GM12878 (cell line): Measurements from ENCODE around the gene FLOT1. TPM values are rescaled to one million over a fixed set of nuclear protein-coding genes. Genes with fewer than 3 reads are reported as not detected.
A peak's percentile ranks its signal among the peaks of the same experiment; 100 is the strongest.

Source experiments
- ATF7 ChIP-seq: fragments of 450-650 bp; IDR thresholded peaks from 2 replicates; pipeline ENCODE4 v1.6.1; 2016; ENCODE audit warnings: low read depth, mild to moderate bottlenecking
- CHD2 ChIP-seq: IDR thresholded peaks from 2 replicates; pipeline ENCODE4 v1.6.1; 2011; ENCODE audit warnings: low read depth, low read length, improper control_type of control experiment, borderline replicate concordance
- CHD4 ChIP-seq: fragments of 200-600 bp; sonication (generic); IDR thresholded peaks from 2 replicates; pipeline ENCODE4 v1.6.1; 2016; ENCODE audit warnings: mild to moderate bottlenecking
- IKZF2 ChIP-seq, 2 experiments: fragments of 450-650 bp; IDR thresholded peaks; 2 replicates each; pipeline ENCODE4 v1.6.1; 2017; ENCODE audit warnings: mild to moderate bottlenecking in 2 of 2, moderate library complexity in 2 of 2
- MEF2B ChIP-seq: fragments of 450-650 bp; IDR thresholded peaks from 2 replicates; pipeline ENCODE4 v1.6.1; 2018; ENCODE audit warnings: mild to moderate bottlenecking, moderate library complexity; ENCODE audit not compliant: partially characterized antibody, poor library complexity, severe bottlenecking
- MLLT1 ChIP-seq: fragments of 450-650 bp; IDR thresholded peaks from 2 replicates; pipeline ENCODE4 v1.6.1; 2016; ENCODE audit warnings: mild to moderate bottlenecking
- POLR2A ChIP-seq: IDR thresholded peaks from 2 replicates; pipeline ENCODE4 v1.6.1; 2011; ENCODE audit warnings: low read depth, mild to moderate bottlenecking, low read length
- SP1 ChIP-seq: IDR thresholded peaks from one replicate; pipeline ENCODE4 v1.6.1; 2011; ENCODE audit warnings: low read depth, low read length
- STAT3 ChIP-seq: IDR thresholded peaks from 2 replicates; pipeline ENCODE4 v1.6.1; 2011; ENCODE audit warnings: low read depth, low read length, improper control_type of control experiment
- ZBTB11 ChIP-seq: fragments of 450-650 bp; formaldehyde crosslinking; IDR thresholded peaks from 2 replicates; pipeline ENCODE4 v1.5.0; 2022; ENCODE audit warnings: mild to moderate bottlenecking, missing genetic modification characterization
- ZNF217 ChIP-seq: fragments of 450-650 bp; IDR thresholded peaks from 2 replicates; pipeline ENCODE4 v1.6.1; 2017; ENCODE audit warnings: antibody characterized with exemption, mild to moderate bottlenecking
- ZNF687 ChIP-seq: fragments of 450-650 bp; IDR thresholded peaks from 2 replicates; pipeline ENCODE4 v1.6.1; 2017; ENCODE audit warnings: mild to moderate bottlenecking, moderate library complexity
- polyA plus RNA-seq, 11 experiments: library from polyadenylated mRNA; depleted of rRNA in 4 of 11; unstranded in 6 of 11; stranded (reverse) in 5 of 11; fragments of >200 nt; fragmentation: Nextera tagmentation in 4 of 11; fragmentation: Illumina TruSeq in 1 of 11; extraction: Ambion mirVana in 4 of 11; extraction: Trizol in 1 of 11; gene quantifications; 1 replicate in 1 of 11; 2 replicates in 10 of 11; pipeline versions ENCODE4 v1.2.1 to v1.2.3, GENCODE V29; 2011 to 2016; ENCODE audit warnings: inconsistent platforms in 2 of 11, missing spikeins in 2 of 11, low read depth in 1 of 11
- total RNA-seq, 4 experiments: library from RNA; depleted of rRNA in 3 of 4; stranded (reverse); fragments of >200 nt in 3 of 4; fragmentation: Illumina TruSeq in 1 of 4; extraction: Trizol in 1 of 4; gene quantifications; 2 replicates each; pipeline versions ENCODE4 v1.2.1 to v1.2.3, GENCODE V29; 2013 to 2021
- TF ChIP-seq, protein P1 (sequence below): fragments of 450-650 bp; IDR thresholded peaks from 2 replicates; pipeline ENCODE4 v1.6.1; 2018; ENCODE audit warnings: borderline replicate concordance, mild to moderate bottlenecking; ENCODE audit not compliant: partially characterized antibody
- TF ChIP-seq, protein P2 (sequence below): fragments of 150-350 bp; IDR thresholded peaks from 2 replicates; pipeline ENCODE4 v1.6.1; 2016; ENCODE audit warnings: low read depth, low read length

FLOT1 gene
- total and polyA plus RNA-seq, 10 of the 15 experiments (the other 5 are each of a cell fraction or from before 2014, with no cell fraction given) = 12.3 to 153 (median 112) TPM

- TF ChIP-seq ZNF687 = peak; percentile 90
- no peak for TF ChIP-seq ZBTB11 (CRISPR knock-in tag)
- TF ChIP-seq MEF2B = peak; percentile 17
- TF ChIP-seq SP1 = no peak
- TF ChIP-seq, protein P1, sequence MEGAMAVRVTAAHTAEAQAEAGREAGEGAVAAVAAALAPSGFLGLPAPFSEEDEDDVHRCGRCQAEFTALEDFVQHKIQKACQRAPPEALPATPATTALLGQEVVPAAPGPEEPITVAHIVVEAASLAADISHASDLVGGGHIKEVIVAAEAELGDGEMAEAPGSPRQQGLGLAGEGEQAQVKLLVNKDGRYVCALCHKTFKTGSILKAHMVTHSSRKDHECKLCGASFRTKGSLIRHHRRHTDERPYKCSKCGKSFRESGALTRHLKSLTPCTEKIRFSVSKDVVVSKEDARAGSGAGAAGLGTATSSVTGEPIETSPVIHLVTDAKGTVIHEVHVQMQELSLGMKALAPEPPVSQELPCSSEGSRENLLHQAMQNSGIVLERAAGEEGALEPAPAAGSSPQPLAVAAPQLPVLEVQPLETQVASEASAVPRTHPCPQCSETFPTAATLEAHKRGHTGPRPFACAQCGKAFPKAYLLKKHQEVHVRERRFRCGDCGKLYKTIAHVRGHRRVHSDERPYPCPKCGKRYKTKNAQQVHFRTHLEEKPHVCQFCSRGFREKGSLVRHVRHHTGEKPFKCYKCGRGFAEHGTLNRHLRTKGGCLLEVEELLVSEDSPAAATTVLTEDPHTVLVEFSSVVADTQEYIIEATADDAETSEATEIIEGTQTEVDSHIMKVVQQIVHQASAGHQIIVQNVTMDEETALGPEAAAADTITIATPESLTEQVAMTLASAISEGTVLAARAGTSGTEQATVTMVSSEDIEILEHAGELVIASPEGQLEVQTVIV = no peak
- no peak for TF ChIP-seq ZNF217
- TF ChIP-seq IKZF2 (IDR thresholded peaks at IDR 0.05) = peak; percentile 84 to 86; a peak in 3 of 4 replicates
- TF ChIP-seq POLR2A = no peak
- TF ChIP-seq MLLT1 = no peak
- TF ChIP-seq, protein P2, sequence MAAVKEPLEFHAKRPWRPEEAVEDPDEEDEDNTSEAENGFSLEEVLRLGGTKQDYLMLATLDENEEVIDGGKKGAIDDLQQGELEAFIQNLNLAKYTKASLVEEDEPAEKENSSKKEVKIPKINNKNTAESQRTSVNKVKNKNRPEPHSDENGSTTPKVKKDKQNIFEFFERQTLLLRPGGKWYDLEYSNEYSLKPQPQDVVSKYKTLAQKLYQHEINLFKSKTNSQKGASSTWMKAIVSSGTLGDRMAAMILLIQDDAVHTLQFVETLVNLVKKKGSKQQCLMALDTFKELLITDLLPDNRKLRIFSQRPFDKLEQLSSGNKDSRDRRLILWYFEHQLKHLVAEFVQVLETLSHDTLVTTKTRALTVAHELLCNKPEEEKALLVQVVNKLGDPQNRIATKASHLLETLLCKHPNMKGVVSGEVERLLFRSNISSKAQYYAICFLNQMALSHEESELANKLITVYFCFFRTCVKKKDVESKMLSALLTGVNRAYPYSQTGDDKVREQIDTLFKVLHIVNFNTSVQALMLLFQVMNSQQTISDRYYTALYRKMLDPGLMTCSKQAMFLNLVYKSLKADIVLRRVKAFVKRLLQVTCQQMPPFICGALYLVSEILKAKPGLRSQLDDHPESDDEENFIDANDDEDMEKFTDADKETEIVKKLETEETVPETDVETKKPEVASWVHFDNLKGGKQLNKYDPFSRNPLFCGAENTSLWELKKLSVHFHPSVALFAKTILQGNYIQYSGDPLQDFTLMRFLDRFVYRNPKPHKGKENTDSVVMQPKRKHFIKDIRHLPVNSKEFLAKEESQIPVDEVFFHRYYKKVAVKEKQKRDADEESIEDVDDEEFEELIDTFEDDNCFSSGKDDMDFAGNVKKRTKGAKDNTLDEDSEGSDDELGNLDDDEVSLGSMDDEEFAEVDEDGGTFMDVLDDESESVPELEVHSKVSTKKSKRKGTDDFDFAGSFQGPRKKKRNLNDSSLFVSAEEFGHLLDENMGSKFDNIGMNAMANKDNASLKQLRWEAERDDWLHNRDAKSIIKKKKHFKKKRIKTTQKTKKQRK = no peak
- TF ChIP-seq STAT3 = no peak
- TF ChIP-seq ATF7 = peak; percentile 69; the same call in 1 of the 2 replicates
- no peak for TF ChIP-seq CHD4
- no peak; the same call in 1 of the 2 replicates for TF ChIP-seq CHD2
Observed at GRCh38 chr6:30763618-30764489, 21.4 kb upstream of the FLOT1 start (continued).
